GM18907 (cell line): ENCODE data around the gene TBX3.
"Not testable (repeated sequence)": the region's sequence is repeated elsewhere in the genome, so short reads cannot be mapped to it uniquely, and the experiment has no call there.

Experiments
- ATAC-seq: cut with Tn5 transposase; IDR thresholded peaks from one replicate; pipeline ENCODE4 v1.9.1; 2021; ENCODE audit warnings: mild to moderate bottlenecking, moderate library complexity; ENCODE audit not compliant: unreplicated experiment

Gene TBX3

DNA sequence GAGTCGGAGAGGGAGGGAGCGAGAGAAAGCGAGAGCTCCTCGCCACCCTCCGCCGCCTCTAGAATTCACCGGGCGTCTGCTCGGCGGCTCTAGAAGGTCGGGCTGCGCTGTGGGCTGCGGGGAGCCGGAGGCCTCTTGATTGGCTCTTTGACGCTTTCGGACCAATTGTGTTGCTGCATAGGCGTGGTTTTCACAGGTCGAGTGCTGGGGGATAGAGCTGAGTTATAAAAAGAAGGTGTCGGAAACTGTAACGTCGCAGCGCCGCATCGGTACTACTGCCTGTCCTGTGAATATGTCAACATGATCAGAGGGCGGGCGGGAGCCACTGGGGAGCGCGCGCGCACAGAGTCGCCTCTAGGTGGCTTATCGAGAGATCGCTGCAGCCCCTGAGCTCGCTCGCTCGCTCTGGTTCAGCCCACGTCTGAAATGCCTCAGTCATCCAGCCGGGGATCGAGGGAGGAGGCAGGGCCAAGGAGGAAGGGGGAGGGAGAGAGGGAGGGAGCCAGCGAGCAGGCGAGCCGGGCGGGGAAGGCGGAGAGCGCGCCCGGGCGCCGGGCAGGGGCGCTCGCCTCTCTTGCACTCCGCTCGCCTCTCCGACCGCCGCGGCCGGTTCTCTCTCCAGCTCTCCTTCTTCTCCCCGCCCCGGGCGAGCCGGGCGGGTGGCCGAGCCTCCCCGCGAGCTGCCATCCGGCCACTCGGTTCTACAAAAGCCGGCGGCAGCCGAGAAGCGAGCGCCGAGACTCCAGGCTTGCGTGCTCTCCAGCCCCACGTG lies at the start of gene TBX3:
Gene TBX3, minus strand, starts transcription at position 78 of the 772 bp plus-strand sequence. CDS start 975 bp downstream, outside the sequence.
- no peak for ATAC-seq

DNA sequence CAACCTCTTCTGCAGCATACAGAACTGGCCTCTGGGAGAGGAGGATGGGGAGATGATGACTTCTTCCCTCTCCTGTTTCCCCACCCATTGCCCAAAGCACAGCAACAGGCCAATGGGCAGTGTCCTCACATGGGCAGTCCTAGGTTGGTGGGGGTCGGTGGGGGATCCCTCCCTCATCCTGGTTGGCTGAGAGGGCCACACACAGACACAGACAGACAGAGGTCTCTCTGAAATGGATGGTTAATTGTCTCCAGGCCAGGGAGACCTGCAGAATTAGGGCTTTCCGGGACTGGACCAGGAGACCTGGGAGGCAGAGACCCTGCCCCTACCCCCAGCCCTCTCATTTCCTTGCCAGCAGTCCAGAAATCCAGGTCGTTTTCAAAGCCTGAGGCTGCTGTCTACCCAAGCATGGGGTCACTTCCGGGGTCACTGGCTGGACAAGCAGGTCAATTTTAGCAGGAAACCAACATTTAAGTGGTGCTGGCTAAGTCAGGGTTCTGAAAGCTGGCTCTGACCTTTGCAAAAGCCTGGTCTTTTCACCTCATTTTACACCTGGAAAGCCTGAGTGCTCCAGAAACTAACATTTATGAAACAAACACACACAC lies 48.6 kb upstream of the TBX3 start:
- no peak for ATAC-seq

DNA sequence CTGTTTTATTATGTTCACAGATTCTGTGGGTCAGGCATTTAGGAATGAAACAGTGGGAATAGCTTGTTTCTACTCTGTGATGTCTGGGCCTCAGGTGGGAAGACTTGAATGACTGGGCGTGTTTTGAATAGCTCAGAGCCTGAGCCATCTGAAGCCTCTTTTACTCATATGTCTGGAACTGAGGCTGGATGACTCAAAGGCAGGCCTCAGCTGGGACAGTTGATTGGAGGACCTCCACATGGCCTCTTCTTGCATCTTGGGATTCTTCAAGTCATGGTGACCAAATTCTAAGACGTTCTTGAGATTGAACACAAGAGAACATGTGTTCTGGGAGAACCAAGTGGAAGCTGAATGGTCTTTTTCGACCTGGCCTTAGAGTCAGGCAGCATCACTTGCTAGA lies 45.8 kb upstream of the TBX3 start:
- ATAC-seq: no peak

DNA sequence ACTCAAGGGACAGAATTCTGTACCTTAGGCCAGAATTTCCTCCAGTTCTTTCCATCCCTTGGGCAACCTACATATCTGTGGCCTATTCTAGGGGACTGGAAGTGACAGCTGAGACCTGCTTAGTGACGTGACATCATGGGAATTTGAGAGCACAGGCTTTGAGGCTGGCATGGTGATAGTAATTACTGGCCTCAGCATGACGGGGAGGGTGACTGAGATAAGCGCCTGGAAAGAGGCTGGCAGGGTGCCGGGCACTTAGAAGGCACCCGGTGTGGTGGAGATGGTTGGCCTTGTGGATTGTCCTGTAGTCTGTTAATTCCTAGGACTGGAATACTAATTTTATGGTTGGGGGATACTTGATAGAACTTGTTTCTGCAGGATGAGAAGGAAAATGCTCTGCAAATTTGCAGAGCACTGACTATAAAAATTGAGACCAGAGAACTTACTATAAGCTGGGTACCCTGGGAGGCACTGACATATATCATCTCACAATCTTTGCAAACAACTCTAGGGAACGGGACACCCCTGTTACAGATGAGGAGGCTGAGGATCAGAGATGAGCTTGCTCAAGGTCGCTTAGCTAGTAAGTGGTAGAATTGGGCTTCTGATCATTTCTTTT lies 42.2 kb upstream of the TBX3 start:
- no peak for ATAC-seq

DNA sequence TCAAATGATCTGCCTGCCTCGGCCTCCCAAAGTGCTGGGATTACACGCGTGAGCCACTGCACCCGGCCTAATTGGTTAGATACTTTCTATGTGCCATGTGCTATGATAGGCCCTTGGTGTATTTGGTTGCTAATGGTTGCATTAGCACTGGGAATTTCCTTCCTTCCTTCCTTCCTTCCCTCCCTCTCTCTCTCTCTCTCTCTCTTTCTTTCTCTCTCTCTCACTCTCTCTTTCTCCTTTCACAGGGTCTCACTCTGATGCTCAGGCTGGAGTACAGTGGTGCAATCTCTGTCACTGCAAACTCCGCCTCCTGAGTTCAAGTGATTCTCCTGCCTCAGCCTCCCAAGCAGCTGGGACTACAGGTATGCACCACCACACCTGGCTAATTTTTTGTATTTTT lies 38.2 kb upstream of the TBX3 start:
- not testable (repeated sequence) for ATAC-seq

DNA sequence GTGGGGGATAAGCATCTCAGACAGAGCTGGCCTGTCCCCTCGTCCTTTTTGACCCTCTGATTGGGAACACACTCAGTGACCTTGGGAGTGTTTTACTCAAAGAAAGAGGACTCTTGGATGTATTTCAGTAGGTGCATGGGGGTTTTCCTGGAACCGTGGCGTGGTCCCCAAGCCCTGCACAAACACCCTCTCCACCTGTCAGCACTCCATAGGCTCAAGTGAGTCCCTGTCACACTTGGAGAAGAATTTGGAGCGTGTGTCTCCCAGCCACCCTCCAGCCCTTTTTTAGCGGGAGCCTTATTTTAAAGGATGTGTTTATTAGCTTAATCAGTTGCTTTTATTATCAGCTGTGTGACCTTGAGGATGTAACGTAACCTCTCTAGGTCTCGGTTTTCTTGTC lies 37.3 kb upstream of the TBX3 start:
- no peak for ATAC-seq

DNA sequence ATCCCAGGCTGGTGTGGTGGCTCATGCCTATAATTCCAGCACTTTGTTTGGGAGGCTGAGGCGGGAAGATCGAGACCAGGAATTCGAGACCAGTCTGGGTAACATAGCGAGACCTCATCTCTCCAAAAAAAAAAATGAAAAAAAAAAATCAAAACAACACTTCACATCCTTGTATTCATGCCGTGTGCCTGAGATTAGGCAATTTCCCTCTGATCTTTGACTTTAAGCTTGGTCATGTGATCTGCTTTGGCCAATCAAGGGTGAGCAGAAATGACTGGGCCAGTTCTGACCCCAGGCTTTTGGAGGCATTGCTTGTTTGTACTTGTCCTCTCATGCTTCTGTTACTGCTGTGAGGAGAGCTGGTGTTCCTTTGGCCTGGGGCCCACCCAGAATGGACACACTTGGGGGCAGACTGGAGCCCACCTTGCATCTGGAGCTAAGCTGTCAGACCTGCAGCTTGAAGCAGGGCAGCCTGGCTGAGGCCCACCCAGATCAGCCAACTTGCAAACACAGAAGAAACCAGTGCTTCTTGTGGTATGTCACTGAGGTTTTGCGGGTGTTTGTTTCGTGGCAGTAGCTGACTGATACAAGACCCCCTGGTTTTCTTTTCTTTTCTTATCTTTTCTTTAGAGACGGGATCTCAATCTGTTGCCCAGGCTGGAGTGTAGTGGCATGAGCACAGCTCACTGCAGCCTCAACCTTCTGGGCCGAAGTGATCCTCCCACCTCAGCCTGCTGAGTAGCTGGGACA lies 29.7 kb upstream of the TBX3 start:
- no peak for ATAC-seq

DNA sequence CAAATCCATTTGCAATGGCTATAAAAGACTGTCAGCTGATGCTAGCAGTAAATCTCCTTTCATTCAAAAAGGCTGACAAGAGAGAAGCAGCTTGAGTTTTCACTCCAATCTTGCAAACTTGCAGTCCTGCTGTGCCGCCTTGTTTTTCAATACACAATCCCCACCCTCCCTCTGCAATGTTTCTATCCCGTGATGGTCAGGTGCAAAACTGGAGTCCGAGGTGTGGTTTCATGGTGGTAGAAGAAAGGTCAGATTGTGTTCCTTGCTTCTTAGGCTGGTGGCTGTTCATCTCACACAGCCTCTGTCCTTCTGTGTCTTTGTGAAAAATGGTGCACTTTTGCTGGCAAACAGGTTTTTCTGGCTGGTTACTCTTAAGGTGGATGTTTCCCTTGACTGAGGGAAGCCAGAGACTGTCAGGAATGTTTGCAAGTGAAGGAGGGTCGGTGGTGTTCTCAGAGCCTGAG lies 27.7 kb upstream of the TBX3 start:
- no peak for ATAC-seq

DNA sequence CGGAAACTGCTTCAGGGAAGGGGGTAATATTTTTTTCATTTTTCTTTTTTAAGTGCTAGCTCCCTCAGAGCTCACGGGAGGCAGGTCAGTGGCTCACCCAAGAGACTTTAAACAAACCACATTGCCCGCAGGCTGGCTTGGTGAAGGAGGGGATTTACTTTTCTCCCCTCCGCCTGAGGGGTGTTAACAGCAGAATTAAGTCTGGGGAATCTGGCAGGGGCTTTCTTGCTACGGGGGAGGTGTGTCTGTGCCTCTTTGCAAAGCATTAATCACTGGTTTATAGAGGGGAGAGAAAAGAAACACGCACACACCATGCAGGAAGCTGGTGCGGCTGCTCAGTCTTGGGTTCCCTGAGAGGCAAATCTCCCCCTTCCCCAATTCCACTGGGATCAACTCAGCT lies 26.2 kb upstream of the TBX3 start:
- no peak for ATAC-seq

DNA sequence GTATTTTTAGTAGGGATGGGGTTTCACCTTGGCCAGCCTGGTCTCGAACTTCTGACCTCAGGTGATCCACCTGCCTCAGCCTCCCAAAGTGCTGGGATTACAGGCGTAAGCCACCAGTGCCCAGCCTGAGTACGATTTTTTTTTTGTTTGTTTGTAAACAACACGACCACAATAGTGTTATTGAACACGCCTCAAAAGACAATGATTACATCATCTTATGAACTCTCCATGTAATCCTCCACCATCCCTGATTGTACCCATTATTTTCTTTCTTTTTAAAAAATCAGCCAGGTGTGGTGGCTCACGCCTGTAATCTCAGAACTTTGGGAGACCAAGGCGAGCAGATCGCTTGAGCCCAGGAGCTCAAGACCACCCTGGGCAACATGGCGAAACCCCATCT lies 25.1 kb upstream of the TBX3 start:
- no peak for ATAC-seq

DNA sequence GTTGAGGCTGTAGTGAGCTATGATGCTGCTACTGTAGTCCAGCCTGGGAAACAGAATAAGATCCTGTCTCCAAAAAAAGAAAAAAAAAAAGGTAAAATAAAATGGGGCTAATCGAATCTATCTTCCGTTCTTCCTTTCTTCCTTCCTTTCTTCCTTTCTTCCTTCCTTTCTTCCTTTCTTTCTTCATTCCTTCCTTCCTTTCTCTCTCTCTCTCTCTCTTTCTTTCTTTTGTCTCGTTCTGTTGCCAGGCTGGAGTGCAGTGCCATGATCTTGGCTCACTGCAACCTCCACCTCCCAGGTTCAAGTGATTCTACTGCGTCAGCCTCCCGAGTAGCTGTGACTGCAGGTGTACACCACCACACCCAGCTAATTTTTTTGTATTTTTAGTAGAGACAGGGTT lies 24.6 kb upstream of the TBX3 start:
- not testable (repeated sequence) for ATAC-seq

DNA sequence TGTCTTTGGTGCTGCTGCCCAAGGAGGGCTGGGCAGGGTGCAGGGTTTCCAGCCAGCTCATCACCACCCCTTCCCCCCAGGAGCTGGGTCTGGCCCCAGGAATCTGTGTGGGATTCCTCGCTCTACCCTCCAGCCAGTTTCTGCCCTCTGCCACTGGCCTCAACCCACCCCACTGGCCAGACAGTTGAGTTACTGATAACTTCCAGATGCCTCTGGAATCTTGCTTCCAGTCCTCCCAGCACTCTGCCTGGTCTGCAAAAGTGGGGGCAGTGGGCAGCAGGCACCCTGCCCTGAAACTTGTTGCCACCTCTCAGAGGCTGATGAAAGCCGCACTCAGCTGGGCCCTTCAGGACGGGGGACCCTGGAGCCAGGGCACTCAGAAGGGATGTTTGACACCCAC lies 20.1 kb upstream of the TBX3 start:
- no peak for ATAC-seq

DNA sequence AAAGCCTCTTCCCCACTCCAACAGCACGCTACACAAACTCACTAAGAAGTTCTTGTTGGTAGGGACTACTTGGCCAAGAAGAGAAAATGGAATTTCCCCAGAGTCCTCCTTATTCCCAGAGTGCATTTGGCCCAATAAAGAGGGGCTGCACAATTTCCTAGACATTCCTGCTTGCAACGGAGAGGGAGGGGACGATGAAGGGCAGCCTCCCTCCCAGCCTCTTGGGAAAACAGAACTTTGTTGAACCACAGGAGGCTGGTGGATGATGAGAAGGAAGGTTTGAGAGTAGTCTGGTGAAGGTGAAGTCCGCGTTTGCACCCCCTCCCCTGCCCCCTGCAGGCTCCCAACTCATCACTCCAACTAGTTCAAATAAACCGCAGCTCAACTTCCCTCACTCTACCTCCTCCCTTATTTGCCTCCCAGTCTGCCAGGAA lies 19.1 kb upstream of the TBX3 start:
- ATAC-seq: no peak

DNA sequence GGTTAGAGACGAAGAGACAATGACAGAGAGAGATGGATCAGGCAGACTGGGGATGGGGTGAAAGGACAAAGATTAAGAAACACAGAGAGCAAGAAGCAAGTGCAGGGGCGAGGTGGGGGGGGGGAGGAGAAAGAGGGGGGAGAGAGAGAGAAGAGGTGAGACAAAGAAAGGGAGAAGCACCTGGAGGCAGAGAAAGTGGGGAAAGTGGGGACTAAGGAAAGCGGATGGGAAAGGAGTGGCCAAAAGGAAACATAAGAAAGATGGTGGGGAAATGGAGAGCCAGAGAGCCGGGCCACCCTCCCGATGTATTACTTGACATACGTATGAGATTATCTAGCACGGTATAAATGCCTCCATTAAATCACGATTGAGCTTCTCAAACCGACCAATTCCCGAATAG lies 18.5 kb upstream of the TBX3 start:
- ATAC-seq: no peak

DNA sequence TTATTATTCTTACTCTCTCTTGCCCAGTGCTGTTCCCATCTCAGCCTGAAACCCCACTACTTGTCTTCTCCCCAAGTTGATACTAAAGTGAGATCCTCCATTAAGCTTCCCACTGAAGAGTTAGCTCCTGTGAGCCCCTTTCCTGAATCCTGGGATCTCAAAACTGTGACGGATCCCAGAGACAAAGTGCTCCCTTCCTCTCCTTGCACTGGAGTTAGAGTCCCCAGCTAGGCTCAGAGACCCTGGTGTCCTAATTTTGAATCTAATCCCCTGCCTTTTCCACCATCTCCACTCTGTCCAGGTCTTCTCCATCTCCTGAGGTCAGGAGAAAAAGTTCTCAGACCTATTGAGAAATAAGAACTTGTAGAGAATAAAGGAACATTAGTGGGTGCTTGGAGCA lies 17.6 kb upstream of the TBX3 start:
- ATAC-seq: no peak

DNA sequence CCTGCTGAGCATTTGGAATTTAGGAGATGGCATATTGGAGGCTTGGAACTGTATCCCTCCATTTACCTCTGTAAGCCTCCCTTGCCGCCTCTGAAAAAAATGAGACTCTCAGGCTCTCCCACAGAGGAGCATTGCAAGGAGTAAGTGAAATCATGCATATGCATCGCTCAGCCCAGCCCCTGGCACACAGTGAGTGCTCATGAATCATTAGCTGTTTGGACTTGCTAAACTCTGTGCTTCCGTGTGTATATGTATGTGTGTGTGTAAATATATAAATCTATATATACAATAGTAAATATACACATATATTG lies 17.1 kb upstream of the TBX3 start:
- no peak for ATAC-seq

DNA sequence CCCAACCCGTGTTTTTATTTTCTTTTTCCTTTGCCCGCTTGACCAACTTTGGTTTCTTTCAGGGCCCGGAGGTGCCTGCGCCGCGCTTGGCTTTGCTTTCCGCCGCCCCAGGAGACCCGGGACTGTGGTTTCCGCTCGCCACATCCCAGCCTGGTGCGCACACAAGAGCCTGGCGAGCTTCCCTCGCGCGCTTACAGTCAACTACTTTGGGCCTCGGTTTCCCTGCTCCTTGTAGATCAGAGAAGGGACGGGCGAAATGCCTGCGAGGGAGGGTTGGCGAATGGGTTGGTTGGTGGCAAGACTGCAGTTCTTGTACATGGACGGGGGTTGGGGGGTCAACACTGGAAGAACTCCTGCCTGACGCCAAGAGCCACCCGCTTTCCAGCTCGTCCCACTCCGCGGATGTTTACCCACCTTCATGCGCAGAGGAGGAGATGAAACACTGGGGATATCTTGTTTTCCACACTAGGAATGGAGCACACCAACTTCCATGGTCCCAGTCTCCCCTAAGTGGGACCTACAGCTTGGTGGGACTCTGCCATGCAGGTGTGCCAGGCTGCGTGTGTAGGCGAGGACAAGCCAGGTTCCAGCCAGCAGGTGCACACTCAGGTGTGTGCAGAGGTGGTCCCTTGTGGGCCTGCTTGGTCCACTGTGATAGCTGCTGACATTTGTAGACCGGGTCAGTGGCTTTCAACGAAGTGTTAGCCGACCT lies 16.6 kb upstream of the TBX3 start:
- no peak for ATAC-seq

DNA sequence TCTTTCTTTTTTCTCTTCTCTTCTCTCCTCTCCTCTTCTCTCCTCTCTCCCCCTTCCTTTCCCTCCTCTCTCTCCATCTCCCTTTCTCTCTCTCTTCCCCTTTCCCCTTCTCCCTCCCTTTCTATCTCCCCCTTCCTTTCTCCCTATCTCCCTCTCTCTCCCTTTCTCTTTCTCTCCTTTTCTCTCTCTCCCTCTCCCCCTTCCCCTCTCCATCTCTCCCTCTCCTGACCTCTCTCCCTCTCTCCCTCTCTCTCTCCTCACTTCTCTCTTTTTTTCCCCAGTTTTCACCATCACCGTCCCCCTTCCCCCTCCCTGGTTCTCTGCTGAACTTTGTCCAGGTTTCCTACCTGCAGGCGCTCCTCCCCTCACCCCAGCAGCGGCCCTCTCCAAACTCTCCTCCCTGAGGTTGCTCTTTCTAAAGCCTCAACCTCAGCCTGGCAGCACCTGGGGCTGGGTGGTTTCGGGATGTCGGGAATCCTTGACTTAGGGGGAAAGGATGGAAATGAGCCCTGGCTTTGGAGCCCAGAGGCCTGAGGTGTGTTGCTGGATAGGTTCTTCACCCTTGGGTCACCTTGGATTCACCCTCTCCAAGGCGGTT lies 14.7 kb upstream of the TBX3 start:
- no peak for ATAC-seq

DNA sequence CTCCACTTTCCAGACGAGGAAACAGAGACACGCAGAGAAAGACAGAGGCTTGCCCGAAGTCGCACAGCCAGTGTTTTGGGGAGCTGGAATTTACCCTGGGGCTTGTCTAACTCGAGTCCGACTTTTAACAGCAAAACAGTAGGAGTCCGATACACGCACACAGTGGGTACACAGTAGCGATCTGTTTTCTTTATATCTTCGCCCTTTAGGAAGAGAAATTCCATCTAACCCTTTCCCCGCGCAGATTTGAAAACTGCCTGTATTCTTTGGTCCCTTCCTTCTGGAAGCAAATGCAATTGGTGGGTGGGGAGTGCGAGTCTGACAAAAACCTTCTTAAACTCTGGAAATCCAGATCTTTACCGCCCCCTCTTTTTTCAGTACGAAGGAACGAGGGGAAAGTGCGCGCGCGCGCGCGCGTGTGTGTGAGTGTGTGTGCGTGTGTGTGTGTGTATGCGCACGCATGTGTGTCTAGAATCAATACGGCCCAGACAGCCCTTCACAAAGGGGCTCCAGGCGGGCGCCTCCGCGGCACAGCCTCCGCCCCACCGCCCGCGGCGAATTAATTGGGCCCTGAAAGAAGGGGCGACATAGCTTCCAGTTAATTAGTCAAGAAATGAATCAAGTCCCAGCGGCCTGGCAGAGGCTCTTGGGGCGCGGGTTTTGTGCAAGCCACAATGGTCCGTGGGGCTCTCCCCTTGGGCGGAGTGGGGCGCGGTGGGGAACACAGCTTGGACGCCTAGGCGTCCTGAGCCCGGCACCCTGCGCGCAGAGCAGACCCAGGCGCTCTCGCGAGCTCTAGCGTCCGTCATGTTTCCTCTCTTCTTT lies 14.0 kb upstream of the TBX3 start:
- ATAC-seq: no peak

DNA sequence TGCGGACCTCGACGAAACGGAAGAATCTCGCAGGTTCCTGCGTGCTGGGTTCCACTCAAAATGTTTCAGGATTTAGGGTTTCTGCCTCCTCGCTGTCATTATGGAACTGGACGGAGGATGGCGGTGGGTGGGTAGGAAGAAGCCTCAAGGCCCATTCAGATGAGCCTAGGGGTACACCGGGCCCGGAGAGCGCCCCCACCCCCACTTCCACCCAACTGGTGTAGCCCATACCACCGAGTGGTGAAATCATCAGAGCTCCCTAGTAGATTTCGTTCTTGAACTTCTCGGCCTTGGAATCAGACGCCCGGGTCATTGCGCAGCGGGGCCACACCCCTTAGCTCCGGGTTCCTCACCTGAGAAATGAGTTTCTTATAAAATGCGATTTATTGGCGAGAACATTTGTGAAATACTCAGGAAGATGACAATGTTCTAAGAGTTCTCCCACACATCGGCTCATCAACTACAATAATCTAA lies 13.3 kb upstream of the TBX3 start:
- no peak for ATAC-seq
